NK-92 (cell line): ENCODE measurements around the gene LPA.
"Not testable (repeated sequence)": the region's sequence is repeated elsewhere in the genome, so short reads cannot be mapped to it uniquely, and the experiment has no call there.

Source experiments
- DNase-seq: peaks from one replicate; lab custom pipeline; 2025; ENCODE audit not compliant: unreplicated experiment; lab: John Stamatoyannopoulos, UW

Gene LPA, protein sequence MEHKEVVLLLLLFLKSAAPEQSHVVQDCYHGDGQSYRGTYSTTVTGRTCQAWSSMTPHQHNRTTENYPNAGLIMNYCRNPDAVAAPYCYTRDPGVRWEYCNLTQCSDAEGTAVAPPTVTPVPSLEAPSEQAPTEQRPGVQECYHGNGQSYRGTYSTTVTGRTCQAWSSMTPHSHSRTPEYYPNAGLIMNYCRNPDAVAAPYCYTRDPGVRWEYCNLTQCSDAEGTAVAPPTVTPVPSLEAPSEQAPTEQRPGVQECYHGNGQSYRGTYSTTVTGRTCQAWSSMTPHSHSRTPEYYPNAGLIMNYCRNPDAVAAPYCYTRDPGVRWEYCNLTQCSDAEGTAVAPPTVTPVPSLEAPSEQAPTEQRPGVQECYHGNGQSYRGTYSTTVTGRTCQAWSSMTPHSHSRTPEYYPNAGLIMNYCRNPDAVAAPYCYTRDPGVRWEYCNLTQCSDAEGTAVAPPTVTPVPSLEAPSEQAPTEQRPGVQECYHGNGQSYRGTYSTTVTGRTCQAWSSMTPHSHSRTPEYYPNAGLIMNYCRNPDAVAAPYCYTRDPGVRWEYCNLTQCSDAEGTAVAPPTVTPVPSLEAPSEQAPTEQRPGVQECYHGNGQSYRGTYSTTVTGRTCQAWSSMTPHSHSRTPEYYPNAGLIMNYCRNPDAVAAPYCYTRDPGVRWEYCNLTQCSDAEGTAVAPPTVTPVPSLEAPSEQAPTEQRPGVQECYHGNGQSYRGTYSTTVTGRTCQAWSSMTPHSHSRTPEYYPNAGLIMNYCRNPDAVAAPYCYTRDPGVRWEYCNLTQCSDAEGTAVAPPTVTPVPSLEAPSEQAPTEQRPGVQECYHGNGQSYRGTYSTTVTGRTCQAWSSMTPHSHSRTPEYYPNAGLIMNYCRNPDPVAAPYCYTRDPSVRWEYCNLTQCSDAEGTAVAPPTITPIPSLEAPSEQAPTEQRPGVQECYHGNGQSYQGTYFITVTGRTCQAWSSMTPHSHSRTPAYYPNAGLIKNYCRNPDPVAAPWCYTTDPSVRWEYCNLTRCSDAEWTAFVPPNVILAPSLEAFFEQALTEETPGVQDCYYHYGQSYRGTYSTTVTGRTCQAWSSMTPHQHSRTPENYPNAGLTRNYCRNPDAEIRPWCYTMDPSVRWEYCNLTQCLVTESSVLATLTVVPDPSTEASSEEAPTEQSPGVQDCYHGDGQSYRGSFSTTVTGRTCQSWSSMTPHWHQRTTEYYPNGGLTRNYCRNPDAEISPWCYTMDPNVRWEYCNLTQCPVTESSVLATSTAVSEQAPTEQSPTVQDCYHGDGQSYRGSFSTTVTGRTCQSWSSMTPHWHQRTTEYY (N-terminal part only)

DNA sequence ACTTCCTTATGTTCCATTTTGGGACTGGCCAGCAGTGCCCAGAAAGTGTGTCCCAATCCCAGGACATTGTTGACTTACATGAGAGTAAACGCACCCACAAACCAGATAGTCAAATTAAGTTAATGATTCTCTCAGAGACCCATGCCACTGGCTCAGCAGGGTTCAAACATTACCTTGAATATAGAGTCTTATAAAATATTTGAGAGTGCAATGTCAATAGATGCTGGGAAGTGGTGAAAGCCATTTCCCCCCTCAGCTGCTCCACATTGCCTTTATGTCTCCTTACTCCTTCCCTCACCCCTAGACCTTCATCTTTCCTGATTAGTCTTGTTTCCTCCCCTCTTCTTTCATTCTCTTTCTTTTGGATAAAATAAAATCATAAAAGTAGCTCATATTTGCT, at the start of gene LPA:
Gene LPA, minus strand, starts transcription at position 78 of the 400 bp plus-strand sequence. Its CDS starts 61 bp downstream, at position 17.
- DNase-seq = not testable (repeated sequence)

DNA sequence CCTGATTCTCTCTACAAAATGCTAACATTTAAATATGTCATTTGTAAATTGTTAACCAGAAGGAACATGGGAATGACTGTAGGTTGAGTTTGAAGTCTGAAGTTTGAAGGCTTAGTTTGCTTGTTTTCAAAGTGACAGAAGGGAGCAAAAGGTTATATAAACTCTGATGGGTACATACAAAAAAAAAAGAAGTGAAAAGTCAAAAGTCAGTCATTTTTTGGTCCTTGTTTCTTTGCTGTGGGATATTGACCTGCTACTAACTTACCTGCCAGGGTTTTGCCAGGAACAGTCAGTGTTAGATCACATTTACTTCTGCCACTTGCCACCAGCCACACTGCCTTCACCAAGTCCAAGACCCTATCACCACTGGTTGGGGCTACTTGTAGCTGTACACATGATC, 44.9 kb upstream of the LPA start:
- DNase-seq = not testable (repeated sequence)

DNA sequence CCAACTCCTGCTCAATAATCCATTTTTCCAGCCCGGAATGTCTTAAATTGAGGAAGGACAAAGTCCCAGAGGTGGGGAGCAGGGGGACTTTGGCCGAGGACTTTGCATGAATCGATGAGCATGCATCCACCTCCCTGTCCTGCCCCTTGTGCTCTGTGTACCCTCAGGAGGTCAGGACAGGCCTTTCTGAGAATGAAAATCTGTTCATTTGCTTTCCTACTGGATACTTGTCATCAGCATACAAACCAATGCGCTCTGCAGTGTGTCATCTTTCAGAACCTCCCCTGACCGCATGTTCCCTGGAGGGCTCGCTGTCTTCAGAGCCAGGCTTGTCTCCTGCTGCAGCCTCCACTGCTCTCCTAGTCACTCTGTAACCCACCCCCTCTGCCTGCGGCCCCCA, 40.6 kb upstream of the LPA start:
- not testable (repeated sequence) for DNase-seq

DNA sequence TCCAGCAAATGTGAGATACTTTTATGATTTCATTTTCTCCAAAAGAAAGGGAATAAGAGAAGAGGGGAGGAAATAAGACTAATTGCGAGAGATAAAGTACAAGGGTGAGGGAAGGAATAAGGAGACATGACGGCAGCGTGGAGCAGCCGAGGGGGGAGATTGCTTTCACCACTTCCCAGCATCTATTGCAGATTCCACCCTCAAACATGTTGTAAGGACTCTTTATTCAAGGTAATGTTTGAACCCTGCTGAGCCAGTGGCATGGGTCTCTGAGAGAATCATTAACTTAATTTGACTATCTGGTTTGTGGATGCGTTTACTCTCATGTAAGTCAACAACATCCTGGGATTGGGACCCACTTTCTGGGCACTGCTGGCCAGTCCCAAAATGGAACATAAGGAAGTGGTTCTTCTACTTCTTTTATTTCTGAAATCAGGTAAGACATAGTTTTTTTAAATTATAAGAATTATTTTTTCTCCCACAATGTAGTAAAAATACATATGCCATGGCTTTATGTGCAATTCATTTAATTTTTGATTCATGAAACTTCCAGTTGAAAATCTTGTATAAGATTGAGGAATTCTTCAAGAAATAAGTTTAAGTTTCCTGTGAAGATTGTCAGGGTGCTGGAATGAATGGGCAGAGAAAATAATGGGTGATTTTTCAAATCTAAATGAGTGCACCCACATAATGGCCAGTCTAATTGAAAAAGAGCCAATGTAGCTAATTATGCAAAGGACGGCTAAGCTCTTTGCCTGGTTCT, 38.0 kb upstream of the LPA start, which contains the start of gene PLG:
Gene PLG, plus strand, starts transcription at position 327 of the 763 bp plus-strand sequence. Its CDS starts 61 bp downstream, at position 388.
- not testable (repeated sequence) for DNase-seq

DNA sequence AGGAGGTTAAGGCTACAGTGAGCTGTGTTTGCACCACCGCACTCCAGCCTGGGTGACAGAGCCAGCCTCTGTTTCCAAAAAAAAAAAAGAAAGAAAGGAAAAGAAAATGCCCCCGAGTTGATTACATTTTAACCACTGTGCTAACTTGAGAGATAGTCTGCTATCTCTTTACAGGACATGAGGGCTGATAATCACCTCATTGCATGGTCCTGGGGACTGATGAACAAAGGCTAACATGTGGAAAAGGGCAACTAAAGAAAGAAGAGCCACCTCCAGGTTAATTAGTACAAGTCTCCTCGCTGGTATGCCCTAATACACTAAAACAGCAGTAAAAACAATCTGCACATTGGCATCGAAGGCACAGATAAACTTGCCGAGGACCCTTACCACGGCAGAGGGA, 33.8 kb upstream of the LPA start:
- no peak for DNase-seq

DNA sequence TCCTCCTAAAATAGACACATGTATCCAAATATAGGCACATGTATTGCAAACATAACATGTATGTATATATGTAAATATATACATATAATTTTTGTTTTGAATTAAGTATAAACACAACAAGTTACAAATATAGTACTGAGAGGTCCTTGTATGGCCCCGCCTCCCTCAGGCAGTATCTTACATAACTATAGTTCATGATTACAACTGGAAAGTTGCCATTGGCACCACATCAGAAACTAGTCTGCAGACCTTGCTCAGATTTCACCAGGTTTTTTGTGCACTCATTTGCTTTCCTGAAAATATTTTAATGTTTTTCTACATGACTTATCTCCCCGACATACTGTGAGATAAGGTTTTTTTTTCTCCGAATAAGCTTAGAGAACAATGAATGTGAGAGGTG, 32.8 kb upstream of the LPA start:
- DNase-seq = not testable (repeated sequence)

DNA sequence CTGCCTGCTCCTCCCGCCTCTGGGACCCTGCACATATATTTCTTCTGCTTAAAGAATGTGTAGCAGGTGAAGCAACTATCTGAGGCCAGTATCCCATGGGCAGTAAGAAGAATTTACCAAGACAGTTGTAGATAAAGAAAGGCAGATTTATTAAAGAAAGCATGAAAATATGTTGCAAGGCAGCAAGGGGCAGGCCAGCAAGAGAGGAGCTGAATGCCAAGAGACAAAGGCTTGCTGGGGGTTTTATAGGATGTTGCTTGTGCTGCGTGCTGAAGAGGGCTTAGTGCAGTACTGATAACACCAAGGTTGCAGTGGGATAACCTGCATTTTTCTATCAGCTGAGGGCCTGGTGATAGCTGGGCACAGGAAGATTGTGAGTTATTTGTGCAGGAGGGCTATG, 31.5 kb upstream of the LPA start:
- DNase-seq = not testable (repeated sequence)

DNA sequence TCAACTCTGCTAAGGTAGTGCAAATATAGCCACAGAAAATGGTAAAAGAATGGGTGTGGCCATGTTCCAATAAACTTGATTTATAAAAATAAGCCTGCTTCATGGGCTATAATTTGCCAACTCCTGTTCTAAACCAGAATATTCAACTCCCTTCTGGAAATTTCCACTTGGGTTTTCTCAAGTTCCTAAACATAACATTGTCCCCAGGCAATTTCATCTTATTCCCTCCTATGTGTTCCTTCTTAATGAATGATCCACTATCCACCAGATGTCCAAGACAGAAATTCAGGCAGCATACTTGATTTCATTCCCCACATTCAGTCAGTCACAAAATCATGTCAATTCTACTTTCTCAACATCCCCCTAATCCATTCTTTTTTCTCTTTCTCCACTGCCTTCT, 30.9 kb upstream of the LPA start:
- DNase-seq = not testable (repeated sequence)

DNA sequence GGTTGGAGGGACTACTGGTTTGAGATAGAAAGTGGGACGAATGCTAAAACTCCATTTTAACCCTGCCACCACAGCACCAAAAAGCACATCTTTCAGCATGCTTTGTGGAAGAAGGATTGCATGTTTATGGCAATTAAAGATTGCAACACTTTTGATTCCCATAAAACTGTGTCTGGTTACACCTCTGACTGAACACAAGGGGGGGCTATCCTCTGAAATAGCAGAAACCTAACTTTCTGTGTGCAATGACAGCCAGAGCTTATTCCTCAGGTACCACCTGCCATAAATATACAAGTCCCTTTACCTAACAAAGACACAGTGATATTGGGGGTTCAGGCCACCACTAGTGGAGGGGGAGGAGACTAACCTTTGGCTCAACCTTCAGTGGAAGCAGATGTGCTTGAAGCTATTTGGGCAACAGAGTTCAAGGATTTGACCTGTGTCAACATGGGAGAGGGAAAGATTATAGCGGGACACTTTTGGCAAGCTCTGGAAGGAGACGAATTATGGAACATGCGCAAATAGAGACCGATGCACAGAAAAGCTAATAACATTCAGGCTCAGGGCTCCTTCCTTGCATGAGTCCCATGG, 28.4 kb upstream of the LPA start:
- DNase-seq = no peak

DNA sequence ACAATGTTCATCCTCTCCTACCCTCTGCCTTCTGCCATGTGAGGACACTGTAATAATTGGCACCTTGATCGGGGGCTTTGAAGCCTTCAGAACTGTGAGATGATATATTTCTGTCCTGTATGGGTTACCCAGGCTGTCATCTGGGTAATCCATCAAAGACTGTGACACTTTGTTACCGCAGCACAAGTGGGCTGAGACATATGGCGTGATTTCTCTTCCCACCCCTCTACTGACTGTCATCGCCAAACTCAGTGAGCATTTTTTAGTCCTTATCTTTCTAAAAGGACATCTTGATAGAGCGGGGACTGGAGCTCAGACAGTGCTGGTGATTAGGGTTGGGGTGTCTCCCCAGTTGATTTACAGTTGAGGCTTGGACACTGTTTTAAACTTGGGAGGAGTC, 27.5 kb upstream of the LPA start:
- no peak for DNase-seq

DNA sequence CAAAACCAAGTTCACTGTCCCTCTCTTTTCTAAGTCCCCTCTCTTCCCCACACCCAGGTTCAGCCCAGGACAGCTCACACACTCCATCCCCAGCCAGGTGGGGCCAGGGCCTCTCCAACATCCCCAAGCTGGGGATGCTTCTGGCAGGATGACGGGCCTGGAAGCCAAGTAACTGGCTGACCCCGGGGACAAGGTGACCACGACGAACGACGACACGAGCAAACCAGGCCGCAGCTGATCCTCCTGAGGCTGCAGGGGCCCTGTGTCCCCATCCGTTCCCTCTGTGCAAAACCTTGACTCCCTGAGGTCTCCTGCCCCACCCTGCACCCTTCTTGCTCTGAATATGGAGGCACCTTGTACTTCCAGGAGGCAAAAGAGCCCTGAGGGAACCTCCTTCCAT, 26.4 kb upstream of the LPA start:
- DNase-seq = no peak

DNA sequence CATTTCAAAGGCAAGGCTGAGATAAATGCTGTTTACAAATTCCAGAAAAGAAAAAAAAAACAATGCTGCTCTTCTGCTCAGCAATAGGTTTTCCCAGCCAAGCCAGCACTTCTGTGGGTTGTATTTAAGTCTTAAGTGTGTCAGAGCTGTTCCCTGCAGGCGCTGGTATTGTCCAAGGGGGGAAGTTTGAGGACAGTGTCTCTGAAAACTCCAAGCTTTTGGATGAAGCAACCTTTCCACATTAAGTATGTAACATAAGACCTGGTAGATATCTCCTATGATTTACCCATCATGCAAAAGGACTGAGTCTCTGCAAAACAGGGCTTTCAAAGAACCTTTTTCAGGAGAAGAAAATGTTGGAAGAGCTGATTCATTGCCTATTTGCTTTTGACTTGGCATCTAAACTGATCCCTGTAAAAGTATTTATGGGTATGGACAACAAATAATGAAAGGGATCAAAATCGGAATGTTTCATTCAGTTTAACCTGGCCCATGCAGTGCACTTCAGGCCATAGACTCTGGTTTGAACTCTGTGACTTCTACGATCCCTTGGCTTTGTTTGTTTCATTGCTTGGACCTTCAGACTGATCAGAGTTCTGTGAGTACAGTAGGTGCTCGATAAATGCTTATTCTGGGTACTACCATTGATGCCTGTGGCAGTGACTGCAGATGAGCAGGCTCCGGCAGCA, 21.8 kb upstream of the LPA start:
- no peak for DNase-seq

DNA sequence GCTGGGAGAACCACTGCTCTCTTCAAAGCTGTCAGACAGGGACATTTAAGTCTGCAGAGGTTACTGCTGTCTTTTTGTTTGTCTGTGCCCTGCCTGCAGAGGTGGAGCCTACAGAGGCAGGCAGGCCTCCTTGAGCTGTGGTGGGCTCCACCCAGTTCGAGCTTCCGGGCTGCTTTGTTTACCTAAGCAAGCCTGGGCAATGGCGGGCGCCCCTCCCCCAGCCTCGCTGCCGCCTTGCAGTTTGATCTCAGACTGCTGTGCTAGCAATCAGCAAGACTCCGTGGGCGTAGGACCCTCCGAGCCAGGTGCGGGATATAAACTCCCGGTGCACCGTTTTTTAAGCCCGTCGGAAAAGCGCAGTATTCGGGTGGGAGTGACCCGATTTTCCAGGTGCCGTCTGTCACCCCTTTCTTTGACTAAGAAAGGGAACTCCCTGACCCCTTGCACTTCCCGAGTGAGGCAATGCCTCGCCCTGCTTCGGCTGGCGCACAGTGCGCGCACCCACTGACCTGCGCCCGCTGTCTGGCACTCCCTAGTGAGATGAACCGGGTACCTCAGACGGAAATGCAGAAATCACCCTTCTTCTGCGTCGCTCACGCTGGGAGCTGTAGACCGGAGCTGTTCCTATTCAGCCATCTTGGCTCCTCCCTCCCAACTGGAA, 21.2 kb upstream of the LPA start:
- not testable (repeated sequence) for DNase-seq

DNA sequence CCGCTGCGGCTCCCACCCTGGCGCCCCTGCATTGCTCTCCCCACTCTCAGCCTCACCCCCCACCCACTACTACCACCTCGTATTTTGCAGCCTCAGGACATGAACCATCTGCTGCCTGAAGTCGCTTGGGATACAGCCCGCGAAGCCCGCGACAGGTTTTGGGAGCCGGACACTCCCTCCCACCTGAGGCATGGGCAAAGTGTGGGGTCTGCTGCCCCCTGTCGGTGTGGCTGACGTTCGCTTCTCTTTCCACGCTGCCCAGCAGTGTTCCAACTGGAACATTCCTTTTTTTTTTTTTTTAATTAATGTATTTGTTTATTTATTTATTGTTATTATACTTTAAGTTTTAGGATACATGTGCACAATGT, 15.3 kb upstream of the LPA start:
- DNase-seq = no peak

DNA sequence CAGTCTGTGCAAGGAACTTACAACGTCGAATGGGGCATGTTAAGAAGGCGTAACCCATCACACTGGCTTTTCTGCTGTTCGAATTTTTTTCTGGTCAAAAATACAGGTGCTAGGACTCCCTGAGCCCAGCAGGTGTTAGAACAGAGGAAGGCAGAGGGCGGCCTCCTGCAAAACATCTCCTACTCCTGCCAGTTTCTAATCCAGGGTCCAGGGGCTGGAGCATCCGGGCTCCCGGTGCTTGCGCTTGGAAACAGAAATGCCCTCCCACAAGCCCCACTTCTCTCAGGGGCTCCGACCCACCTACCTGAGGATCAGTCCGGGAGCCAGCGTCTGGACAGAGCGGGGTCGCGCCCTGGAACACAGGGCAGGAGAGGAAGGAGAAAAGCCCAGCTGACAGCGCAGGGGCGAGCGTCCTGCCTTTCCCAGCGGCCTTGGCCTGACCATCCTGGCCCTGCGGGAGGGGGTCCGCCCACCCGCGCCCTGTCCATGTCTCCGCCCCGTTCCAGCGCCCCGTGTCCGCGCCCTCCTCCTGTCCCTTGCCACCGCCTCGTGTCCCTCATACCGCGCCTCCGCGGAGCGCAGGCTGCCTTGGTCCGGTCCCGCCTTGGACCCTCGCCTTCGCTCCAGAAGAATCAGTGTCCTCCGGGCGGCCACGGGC, 14.8 kb upstream of the LPA start:
- no peak for DNase-seq

DNA sequence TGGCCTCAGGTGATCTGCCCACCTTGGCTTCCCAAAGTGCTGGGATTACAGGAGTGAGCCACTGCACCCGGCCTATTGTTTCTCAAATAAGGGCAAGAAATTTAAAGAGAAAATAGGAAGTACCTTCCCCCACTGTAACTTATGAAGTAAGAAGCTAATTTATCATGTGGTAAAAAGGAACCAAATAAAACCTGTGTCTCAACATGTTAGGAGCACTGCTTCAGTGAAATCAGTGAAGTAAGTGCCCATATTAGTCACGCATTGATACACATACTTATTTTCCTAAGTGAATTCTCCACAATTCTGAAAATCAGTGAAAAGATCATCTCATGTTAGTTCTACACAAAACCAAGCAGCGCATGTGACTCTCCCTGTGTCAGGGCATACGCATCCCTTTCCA, 14.2 kb upstream of the LPA start:
- DNase-seq = no peak

DNA sequence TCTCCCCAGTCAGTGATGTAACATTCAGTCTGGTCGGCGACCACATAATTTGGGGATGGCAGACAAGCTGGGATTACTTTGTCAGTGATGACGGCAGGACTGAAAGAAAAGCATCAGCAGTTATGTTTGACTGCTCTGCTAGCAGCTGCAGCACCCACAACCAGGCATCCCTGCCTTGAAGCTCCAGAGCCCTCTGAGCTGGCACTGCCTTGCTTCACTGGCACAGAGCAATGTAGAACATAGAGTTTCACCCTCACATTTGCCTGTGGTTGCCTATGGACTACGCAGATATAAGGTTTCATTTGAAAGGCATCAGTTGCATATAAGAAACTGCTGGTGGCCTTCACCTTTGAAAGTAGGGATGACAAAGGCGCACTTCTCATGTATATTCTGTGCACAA, 12.3 kb upstream of the LPA start:
- DNase-seq = not testable (repeated sequence)

DNA sequence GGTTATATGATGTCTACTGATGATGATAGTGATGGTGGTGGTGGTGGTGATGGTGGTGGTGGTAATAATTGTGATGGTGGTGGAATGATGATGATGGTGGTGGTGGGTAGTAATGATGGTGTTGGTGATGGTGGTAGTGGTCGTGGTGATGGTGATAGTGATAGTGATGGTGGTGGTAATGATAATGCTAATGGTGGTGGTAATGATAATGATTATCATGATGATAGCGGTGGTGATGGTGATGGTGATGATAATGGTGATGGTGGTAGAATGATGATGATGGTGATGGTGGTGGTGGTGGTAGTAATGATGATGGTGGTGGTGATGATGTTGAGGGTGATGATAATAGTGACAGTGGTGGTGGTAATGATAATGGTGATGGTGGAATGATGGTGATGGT, 4.5 kb upstream of the LPA start:
- no peak for DNase-seq
